Activated effector memory CD4-positive, alpha-beta T cell treated with anti-CD3 and anti-CD28 coated beads, Interleukin-2, amount 50 U/mL, for 16 hours (primary cell): Measurements from ENCODE around the gene KPNA1.

Experiments used
- DNase-seq: peaks from one replicate; pipeline ENCODE4 v3.0.0-alpha.2; 2020

Gene KPNA1

GRCh38 chr3:122514123-122515019, at the start of gene KPNA1:
KPNA1 (minus strand) TSS chr3:122514939; CDS start chr3:122496565, 18,374 bp downstream.
- peak; percentile 95 for DNase-seq

GRCh38 chr3:122564155-122564912, 49.6 kb upstream of the KPNA1 start, which contains the start of the genes DTX3L and PARP9:
DTX3L (plus strand) TSS chr3:122564338; CDS start chr3:122564427, 89 bp downstream.
PARP9 (minus strand) TSS chr3:122564300; CDS start chr3:122559620, 4,680 bp downstream.
- peak; percentile 92 for DNase-seq

GRCh38 chr3:122563717-122564025, 48.9 kb upstream of the KPNA1 start:
- no peak for DNase-seq

- DNase-seq, result no peak
These were observed 48.4 kb upstream of the KPNA1 start for GRCh38 chr3:122562923-122563716.

GRCh38 chr3:122560680-122561079, 45.9 kb upstream of the KPNA1 start:
- DNase-seq, result peak; percentile 68

- DNase-seq, result no peak
These were observed 45.2 kb upstream of the KPNA1 start for GRCh38 chr3:122559906-122560305.

- DNase-seq, result no peak
These were observed 43.9 kb upstream of the KPNA1 start for GRCh38 chr3:122558605-122559004.

- no peak for DNase-seq
These were observed 42.6 kb upstream of the KPNA1 start for GRCh38 chr3:122557356-122557755.

- no peak for DNase-seq
These were observed 40.7 kb upstream of the KPNA1 start for GRCh38 chr3:122555275-122556071.

GRCh38 chr3:122553171-122553570, 38.4 kb upstream of the KPNA1 start:
- no peak for DNase-seq

- DNase-seq, result no peak
These were observed 33.9 kb upstream of the KPNA1 start for GRCh38 chr3:122548619-122549018.

GRCh38 chr3:122548076-122548475, 33.3 kb upstream of the KPNA1 start:
- no peak for DNase-seq

GRCh38 chr3:122546151-122546550, 31.4 kb upstream of the KPNA1 start:
- no peak for DNase-seq

GRCh38 chr3:122538956-122539490, 24.3 kb upstream of the KPNA1 start:
- DNase-seq, result no peak

GRCh38 chr3:122536632-122537001, 21.9 kb upstream of the KPNA1 start:
- no peak for DNase-seq

- DNase-seq, result no peak
These were observed 21.4 kb upstream of the KPNA1 start for GRCh38 chr3:122535964-122536631.

- DNase-seq, result peak; percentile 65
These were observed 19.2 kb upstream of the KPNA1 start for GRCh38 chr3:122533931-122534334.

- no peak for DNase-seq
These were observed 18.7 kb upstream of the KPNA1 start for GRCh38 chr3:122533480-122533879.

- no peak for DNase-seq
These were observed 15.4 kb upstream of the KPNA1 start for GRCh38 chr3:122530164-122530563.

- no peak for DNase-seq
These were observed 8.6 kb upstream of the KPNA1 start for GRCh38 chr3:122523317-122523716.

GRCh38 chr3:122520861-122521260, 6.1 kb upstream of the KPNA1 start:
- no peak for DNase-seq
